H1 (cell line): ENCODE measurements around the gene DDX31. TPM values are rescaled to one million over a fixed set of nuclear protein-coding genes. Genes with fewer than 3 reads are reported as not detected.

ENCODE experiments used
- BRCA1 ChIP-seq: IDR thresholded peaks from 2 replicates; pipeline ENCODE4 v1.6.1; 2012; ENCODE audit warnings: low read depth, low read length, improper control_type of control experiment
- polyA plus RNA-seq, 7 experiments: library from polyadenylated mRNA; depleted of rRNA in 3 of 7; stranded (reverse) in 5 of 7; unstranded in 2 of 7; fragments of >200 nt in 5 of 7; fragments of 200-250 nt in 2 of 7; gene quantifications; 1 replicate in 5 of 7; 2 replicates in 1 of 7; 4 replicates in 1 of 7; pipeline versions ENCODE4 v1.2.1 to v1.2.3, GENCODE V29; 2011 to 2013; ENCODE audit warnings: missing spikeins in 2 of 7, mixed read lengths in 2 of 7
- total RNA-seq: library from RNA; stranded (reverse); fragmentation: NEBNext Ultra II Directional; extraction: Animal tissue kit (Norgen Biotek cat#: 25700); gene quantifications from 2 replicates; pipeline ENCODE4 v1.2.1, GENCODE V29; 2021

DDX31 gene
- total and polyA plus RNA-seq, 2 of the 8 experiments (the other 6 are each of a cell fraction or from before 2014, with no cell fraction given) = 9.5 to 23.7 TPM

DNA sequence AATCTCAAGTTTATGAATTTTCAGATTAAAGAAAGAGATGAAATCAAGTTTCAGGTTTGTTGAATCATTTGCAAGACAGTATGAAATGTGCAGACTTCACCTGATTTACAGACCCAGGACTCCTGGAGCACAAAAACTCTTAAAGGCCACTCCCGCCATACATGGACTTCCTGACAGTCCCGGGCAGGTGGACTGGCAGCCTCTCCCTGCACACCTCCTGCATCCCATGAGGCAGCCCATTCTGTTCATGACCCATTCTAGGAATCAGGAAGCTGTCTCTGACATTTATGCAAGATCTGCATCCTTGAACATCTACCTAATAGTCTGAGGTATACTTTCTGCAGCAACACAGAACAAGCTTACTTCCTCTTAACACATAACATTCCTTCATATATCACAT lies 5.9 kb downstream of the DDX31 start (continued):
- TF ChIP-seq BRCA1 = no peak
- TF ChIP-seq, all 59 proteins: peak for 0
